K562 (cell line): ENCODE results near the gene TXNIP. TPM values are rescaled to one million over a fixed set of nuclear protein-coding genes. Genes with fewer than 3 reads are reported as not detected.

ENCODE experiments used
- AFF4 ChIP-seq: sonication (generic); formaldehyde crosslinking; IDR thresholded peaks from 2 replicates; pipeline ENCODE4 v1.8.0; 2023; ENCODE audit warnings: mild to moderate bottlenecking, missing genetic modification reagents
- CCNT2 ChIP-seq: IDR thresholded peaks from 2 replicates; pipeline ENCODE4 v1.6.1; 2011; ENCODE audit warnings: borderline replicate concordance, low read depth, mild to moderate bottlenecking, moderate library complexity, mixed read lengths, low read length; ENCODE audit not compliant: insufficient read length; ENCODE audit errors: extremely low read depth
- MAFK ChIP-seq: IDR thresholded peaks from 2 replicates; pipeline ENCODE4 v1.6.1; 2011; ENCODE audit warnings: low read length, improper control_type of control experiment
- NCOR1 ChIP-seq: fragments of 450-650 bp; IDR thresholded peaks from 2 replicates; pipeline ENCODE4 v1.6.1; 2016; ENCODE audit warnings: mild to moderate bottlenecking, moderate library complexity
- REST ChIP-seq, 2 experiments: fragments of 450-650 bp; formaldehyde crosslinking in 1 of 2; IDR thresholded peaks; 2 replicates each; pipeline versions ENCODE4 v1.4.0 to v1.6.1; 2014 to 2020; ENCODE audit warnings: mild to moderate bottlenecking in 2 of 2, borderline replicate concordance in 1 of 2, low read depth in 1 of 2
- UBTF ChIP-seq, 2 experiments: IDR thresholded peaks; 2 replicates each; pipeline ENCODE4 v1.6.1; 2012; ENCODE audit warnings: improper control_type of control experiment in 2 of 2, low read depth in 2 of 2, low read length in 2 of 2, borderline replicate concordance in 1 of 2
- polyA plus RNA-seq, 8 experiments: library from polyadenylated mRNA; depleted of rRNA in 4 of 8; stranded (reverse) in 5 of 8; unstranded in 3 of 8; fragments of >200 nt; fragmentation: Nextera tagmentation in 2 of 8; fragmentation: Illumina TruSeq in 1 of 8; extraction: Ambion mirVana in 2 of 8; extraction: Trizol in 1 of 8; gene quantifications; 2 replicates each; pipeline versions ENCODE4 v1.2.1 to v1.2.3, GENCODE V29; 2011 to 2014; ENCODE audit warnings: inconsistent platforms in 1 of 8, missing spikeins in 1 of 8
- total RNA-seq, 7 experiments: library from RNA; depleted of rRNA in 6 of 7; stranded (reverse); fragments of >200 nt in 6 of 7; fragmentation: Illumina TruSeq in 2 of 7; extraction: Trizol in 2 of 7; gene quantifications; 2 replicates each; pipeline versions ENCODE4 v1.2.1 to v1.2.3, GENCODE V29; 2011 to 2021; ENCODE audit warnings: low replicate concordance in 1 of 7
- TF ChIP-seq, protein P1 (sequence below): sonication (generic); formaldehyde crosslinking; IDR thresholded peaks from 2 replicates; pipeline ENCODE4 v1.8.0; 2022; ENCODE audit warnings: missing genetic modification reagents, mild to moderate bottlenecking, borderline replicate concordance

The TXNIP gene
- total and polyA plus RNA-seq, 9 of the 15 experiments (the other 6 are each of a cell fraction or from before 2014, with no cell fraction given): 120 to 499 (median 257) TPM

GRCh38 chr1:145993618-145994390 is 2.6 kb downstream of the TXNIP start (continued):
- TF ChIP-seq REST (IDR thresholded peaks at IDR 0.05; ENCODE audit: borderline replicate concordance): no peak
- no peak for TF ChIP-seq REST (CRISPR knock-in tag; IDR thresholded peaks at IDR 0.05; ENCODE audit: low read depth)
- TF ChIP-seq NCOR1: no peak; the same call in 1 of the 2 replicates
- peak; percentile 38; the same call in 1 of the 2 replicates for TF ChIP-seq AFF4 (CRISPR knock-in tag)
- TF ChIP-seq, protein P1, sequence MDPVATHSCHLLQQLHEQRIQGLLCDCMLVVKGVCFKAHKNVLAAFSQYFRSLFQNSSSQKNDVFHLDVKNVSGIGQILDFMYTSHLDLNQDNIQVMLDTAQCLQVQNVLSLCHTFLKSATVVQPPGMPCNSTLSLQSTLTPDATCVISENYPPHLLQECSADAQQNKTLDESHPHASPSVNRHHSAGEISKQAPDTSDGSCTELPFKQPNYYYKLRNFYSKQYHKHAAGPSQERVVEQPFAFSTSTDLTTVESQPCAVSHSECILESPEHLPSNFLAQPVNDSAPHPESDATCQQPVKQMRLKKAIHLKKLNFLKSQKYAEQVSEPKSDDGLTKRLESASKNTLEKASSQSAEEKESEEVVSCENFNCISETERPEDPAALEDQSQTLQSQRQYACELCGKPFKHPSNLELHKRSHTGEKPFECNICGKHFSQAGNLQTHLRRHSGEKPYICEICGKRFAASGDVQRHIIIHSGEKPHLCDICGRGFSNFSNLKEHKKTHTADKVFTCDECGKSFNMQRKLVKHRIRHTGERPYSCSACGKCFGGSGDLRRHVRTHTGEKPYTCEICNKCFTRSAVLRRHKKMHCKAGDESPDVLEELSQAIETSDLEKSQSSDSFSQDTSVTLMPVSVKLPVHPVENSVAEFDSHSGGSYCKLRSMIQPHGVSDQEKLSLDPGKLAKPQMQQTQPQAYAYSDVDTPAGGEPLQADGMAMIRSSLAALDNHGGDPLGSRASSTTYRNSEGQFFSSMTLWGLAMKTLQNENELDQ (CRISPR knock-in tag): 0 out of 2 replicates have a peak, but pooled peaks have one; percentile 67
- peak; percentile 38 for TF ChIP-seq CCNT2
- 0 out of 2 replicates have a peak, but pooled peaks have one; percentile 12 for TF ChIP-seq MAFK
- peak in 1 of 2 experiments; percentile 32; a peak in 1 of 4 replicates for TF ChIP-seq UBTF (IDR thresholded peaks at IDR 0.05; ENCODE audit: borderline replicate concordance in 1 of 2, low read depth in 2 of 2, low read length in 2 of 2)
